NCI-H82 treated with DMSO at 0.1 percent for 48 hours (cell line): ENCODE data around the gene MMEL1.
A peak's percentile ranks its signal among the peaks of the same experiment; 100 is the strongest.
"Not testable (repeated sequence)": the region's sequence is repeated elsewhere in the genome, so short reads cannot be mapped to it uniquely, and the experiment has no call there.

ENCODE experiments used
- DNase-seq: peaks from one replicate; lab custom pipeline; 2025; ENCODE audit not compliant: unreplicated experiment; lab: John Stamatoyannopoulos, UW

Gene MMEL1

DNA sequence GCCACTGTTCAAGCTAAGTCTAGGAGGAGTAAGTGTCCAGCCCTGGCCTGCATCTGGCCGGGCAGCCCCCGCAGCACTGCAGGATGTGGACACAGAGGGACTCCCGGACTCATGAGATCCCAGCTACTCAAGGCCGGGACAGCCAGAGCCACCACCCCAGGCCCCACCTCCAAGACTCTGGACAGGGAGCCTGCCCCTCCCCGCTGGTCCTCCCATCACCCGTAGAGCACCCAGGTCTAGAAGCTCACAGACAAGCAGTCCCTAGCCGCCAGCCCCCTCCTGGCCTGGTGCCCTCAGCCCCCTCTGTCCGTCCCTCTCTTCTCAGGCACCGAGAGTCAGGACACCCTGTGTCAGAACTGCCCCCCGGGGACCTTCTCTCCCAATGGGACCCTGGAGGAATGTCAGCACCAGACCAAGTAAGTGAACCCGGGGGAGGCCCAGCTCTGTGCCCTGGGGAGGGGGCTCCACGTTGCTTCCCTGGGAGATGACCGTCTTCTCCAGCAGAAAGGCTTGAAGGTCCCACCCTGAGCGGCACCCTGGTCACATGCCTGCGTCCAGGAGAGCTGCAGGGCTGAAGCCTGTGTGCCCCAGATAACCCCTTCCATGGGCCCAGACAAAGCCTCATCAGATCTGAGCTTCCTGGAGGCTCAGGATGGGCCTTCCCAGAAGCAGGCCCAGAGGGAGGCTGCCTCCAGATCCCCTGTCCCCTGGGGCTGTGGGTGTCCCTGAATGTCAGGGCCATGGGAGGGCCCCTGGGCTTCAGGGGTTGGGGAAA lies 72.3 kb downstream of the MMEL1 start:
- no peak for DNase-seq

DNA sequence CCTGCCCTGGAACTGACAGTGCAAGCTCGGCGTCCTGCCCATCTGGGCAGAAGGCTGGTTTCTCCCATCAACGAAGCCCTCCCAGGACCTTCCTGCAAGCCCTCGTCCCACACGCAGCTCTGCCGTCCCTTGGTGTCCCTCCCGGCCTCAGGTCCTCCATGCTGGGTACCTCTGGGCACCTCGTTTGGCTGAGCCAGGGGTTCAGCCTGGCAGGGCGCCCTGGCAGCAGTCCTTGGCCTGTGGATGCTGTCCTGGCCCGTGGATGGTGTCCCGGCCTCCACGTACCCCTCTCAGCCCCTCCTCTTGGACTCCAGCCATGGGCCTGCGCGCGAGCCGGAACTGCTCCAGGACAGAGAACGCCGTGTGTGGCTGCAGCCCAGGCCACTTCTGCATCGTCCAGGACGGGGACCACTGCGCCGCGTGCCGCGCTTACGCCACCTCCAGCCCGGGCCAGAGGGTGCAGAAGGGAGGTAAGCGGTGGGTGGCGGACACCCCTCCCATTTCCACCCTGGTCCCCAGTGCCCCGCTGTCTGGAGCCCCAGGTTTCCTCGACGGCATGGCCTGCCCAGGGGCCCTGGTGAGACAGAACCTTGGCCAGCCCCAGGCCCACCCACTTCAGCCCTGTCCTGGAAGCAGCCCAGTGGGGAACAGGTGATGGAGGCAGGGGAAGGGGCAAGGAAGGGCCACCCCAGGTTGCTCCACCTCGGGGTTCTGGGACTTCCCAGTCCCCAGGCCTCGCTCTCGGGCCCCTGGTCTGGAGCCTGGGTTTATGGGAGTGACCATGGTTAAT lies 73.1 kb downstream of the MMEL1 start:
- DNase-seq, result no peak

DNA sequence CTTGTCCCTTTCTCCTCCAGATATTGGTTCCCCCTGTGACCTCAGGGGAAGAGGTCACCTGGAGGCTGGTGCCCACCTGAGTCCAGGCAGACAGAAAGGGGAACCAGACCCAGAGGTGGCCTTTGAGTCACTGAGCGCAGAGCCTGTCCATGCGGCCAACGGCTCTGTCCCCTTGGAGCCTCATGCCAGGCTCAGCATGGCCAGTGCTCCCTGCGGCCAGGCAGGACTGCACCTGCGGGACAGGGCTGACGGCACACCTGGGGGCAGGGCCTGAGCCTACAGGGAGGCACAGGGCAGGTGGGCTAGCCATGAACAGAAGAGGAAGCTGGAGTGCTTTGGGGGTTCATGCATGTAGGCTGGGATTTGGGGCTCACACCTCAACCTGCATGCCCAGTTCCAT lies 74.0 kb downstream of the MMEL1 start:
- no peak for DNase-seq

DNA sequence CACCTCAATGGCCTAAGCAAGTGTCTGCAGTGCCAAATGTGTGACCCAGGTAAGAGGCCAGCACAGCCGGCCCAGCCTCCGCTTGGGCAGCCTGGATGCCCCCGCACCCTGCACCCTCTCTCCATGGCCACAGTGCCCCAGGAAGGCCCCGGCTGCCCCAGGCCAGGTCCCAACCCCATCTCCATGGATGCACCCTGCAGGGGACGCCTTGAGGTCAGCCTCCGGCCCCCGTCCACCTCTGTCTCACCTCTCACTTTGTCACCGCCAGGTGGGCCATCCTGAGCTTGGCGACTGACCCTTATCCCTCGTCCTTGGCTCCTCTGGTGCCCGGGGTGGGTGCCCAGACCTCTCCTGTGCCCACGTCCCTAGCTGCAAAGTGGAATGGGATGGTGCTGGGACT lies 74.4 kb downstream of the MMEL1 start:
- no peak for DNase-seq

DNA sequence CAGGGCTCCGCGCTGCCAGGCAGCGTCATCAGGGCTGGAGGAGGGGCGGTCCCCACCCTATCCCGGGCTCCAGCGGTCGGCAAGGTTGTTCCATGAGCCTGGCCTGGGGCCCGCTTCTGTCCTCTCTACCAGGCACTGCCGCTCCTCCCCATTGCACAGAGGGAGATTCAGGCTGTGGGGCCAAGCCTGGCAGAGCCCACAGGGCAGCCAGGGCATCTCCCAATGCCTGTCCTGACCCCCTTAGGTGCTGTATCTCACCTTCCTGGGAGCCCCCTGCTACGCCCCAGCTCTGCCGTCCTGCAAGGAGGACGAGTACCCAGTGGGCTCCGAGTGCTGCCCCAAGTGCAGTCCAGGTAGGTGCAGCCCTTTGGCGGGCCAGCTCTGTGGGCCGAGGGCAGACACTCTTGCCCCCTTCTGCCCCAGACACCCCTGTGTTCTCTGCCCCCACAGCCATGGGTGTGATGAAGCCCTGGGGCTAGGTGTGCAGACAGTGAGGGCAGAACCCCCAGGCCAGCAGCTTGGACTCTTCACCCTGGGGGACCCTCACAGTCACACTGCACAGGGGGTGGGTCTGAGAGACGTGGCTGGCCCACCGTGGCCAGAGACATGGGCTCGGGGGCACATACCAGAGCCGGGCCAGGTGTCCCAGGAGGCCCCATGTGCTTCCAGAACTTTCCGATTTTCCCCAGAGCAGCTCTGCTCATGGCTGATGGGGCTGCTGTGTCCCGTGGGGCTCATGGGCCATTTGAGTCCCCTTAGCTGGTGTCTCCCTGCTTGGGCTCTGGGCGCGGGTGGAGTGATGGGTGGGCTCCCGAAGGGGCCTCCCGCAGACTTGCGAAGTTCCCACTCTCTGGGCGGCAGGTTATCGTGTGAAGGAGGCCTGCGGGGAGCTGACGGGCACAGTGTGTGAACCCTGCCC lies 75.1 kb downstream of the MMEL1 start:
- DNase-seq, result no peak

DNA sequence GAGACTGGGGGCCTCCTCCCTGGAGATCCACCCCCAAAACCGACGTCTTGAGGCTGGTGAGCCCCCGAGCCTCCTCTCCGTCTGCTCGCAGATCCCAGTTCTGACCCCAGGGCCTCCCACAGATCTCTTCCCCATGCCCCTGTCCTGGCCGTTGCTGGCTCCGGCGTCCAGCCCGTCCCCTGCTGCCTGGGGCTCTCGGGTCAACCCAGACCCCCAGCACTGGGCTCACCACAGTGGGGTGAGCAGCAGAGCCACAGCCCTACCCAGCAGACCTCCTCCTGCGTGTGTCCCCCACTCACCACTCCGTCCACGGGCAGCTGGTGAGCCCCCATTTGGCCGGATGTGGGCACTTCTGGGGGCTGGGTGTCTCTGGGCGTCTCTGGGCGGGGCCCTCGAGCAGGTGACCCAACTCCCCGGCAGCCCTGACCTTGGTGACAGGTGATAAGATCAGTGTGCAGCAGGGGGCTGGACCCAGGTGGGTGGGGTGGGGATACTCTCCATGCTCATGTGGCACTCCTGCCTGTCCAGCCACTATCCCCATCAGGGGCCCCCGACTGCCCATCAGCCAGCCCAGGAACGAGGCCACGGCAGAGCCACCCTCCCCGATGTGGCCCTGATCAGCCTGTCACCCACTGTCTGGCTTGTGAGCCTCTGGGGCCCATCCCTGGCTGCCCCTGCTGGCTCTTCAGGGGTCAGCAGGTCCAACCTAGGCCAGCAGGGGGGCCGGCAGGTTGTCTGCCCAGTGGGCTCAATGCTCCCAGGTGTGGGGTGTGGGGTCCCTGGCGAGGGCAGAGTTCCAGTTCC lies 75.9 kb downstream of the MMEL1 start:
- no peak for DNase-seq

DNA sequence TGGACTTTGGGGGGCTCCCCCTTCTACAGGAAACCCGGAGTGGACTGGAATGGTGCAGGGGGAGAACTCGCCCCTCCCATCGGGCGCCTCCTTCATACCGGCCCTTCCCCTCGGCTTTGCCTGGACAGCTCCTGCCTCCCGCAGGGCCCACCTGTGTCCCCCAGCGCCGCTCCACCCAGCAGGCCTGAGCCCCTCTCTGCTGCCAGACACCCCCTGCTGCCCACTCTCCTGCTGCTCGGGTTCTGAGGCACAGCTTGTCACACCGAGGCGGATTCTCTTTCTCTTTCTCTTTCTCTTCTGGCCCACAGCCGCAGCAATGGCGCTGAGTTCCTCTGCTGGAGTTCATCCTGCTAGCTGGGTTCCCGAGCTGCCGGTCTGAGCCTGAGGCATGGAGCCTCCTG lies 76.5 kb downstream of the MMEL1 start, which contains the start of gene TNFRSF14:
Gene TNFRSF14 (plus strand): TSS at position 95 of the 401 bp plus-strand sequence. CDS start 294 bp downstream, at position 389.
- DNase-seq, result no peak

DNA sequence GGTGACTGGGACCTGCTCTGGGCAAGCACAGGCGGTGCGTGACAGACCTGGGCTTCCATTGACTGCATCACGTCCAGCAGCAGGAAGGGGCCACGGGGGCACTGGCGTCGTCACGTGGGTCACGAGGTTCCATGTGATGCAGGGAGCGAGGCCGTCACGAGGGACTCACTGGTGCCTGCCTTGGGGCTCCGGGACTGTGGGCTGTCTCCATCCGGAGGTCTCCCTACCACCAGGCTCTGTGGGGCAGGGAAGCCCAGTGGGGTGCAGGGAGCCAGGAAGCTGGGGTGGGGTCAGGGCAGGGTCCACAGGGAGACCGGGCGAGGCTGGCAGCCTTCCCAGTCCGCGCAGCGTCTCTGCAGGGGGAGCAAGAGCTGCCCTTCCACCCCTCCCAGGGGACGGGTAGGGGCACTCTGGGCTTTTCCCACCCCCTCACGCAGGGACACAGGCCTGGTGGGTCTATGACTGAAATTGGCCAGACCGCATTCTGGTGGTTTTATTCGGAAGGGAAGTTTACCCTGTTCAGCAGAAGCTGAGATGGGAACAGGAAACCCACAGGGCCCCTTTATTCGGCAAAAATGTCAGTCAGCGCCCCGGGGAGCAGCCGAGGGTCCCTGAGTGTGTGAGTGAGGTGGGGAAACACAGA lies 77.1 kb downstream of the MMEL1 start:
- no peak for DNase-seq

DNA sequence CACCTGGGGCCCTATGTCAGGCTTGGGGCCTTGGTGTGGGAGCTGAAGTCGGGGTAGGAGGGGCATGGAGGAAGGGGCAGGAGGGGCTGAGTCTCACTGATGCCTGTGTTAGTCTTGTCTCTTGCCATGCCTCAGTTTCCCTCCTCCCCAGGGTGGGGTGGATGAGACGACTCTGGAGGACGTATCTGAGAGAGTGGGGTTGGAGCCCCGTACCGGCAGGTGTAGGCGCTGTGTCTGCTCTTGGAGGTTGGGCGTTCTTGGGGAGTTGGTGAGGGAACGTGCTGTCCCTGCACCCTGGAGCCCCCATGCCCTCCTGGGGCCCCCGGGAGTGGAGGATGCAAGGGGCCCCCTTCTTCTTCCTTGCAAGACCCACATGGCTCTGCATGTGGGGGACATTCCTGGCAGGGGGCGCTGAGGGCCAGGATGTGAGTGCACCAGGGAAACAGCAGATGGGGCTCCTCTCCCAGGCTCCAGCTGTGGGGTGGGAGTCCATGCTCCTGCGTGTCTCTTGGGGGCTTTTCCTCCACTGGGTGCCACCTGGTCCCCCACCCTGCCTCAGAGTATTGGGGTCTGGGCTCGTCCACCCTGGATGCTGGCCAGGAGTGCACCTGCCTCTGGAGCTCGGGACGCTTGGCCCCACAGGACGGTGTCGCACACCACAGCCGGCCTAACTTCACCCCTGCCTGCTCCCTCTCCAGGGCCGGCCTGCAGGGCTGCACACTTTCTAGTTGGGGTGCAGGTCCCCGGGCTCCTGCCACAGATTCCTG lies 78.0 kb downstream of the MMEL1 start:
- no peak for DNase-seq

DNA sequence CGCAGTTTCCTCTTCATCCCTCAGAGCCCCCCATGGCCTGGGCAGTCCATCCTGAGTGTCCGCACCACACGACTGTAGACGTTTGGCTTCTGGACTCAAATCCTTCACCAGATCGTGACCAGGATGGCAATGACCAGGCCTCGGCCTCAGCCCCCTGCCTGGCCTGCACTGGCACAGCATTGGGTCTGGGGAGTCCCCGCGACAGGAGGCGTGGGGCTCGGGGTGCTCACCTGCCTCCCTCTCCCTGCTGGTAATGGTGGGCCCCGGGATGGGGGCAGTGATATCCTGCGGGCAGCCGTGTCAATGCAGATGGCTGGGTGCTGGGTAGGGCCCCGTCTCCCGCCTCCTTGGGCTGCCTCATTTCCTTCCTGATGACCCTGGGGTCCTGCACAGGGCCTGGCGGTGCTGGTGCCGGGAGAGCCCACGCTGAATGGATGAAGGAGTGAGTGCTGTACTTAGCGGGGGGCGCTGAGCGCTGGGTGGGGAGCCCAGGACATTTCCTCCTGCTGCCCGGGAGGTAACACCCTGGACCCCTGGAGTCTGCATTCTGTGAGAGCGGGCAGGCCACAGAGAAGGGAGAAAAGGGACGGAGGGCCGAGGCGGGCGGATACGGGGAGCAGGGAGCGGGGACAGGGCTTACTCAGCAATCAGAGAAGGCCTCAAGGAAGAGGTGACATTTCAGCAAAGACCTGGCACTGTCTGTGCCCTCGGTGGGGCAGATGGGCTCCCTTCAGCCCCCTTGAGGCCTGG lies 78.8 kb downstream of the MMEL1 start:
- no peak for DNase-seq

DNA sequence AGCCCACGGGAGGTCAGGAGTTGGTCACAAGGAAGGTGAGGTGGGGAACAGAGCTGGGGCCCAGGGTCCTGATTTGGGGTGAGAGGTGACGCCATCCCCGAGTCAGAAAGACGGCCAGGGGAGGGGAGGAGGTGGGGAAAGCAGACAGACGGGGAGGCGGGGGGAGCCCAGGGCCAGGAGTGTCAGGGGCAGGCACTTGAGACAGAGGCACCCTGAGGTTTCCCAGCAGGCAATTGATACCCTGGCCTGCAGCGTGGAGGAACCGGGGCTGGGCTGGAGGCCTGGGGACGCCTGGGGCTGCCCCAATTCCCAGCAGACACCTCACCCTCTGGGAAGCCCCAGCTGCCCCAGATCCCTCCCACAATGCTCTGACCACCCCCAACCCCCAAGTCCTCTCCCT lies 79.7 kb downstream of the MMEL1 start:
- not testable (repeated sequence) for DNase-seq

DNA sequence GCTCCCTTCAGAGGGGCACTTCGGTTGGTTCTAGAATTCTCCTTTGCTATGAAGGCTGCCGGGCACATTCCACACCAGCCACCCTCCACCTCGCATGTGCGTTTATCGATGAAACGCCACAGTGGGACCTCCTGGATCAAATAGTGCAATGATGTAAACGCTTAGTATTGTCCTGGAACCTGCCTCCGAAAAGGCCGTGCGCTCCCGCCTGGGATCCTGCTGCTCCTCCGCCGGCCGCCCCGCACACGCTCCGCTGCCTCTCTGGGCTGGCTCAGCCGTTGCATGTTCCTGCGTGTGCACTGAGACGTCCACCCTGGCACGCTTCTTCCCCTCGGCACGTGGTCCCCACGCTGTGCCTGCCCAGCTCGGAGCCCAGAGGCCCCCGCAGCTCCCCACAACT lies 80.6 kb downstream of the MMEL1 start:
- DNase-seq, result no peak

DNA sequence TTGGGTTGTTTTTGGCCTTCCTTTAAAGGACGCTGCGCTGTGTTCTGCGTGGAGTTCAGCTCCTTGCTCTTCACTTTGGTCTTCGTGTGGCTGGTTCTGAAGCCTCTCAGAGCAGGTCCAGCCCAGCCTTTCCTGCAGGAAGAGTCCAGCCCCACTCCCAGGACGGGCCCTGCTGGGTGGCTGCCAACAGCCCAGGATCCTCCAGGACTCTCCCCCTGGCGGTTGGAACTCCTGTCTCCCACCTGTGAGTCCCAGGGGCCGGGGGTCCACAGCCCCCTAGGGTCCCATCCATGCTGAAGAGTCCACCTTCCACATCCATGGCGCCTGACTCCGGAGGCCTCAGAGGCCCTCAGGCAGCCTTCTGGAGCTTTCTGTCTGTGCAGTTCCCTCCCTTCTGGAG lies 81.3 kb downstream of the MMEL1 start:
- DNase-seq, result not testable (repeated sequence)

DNA sequence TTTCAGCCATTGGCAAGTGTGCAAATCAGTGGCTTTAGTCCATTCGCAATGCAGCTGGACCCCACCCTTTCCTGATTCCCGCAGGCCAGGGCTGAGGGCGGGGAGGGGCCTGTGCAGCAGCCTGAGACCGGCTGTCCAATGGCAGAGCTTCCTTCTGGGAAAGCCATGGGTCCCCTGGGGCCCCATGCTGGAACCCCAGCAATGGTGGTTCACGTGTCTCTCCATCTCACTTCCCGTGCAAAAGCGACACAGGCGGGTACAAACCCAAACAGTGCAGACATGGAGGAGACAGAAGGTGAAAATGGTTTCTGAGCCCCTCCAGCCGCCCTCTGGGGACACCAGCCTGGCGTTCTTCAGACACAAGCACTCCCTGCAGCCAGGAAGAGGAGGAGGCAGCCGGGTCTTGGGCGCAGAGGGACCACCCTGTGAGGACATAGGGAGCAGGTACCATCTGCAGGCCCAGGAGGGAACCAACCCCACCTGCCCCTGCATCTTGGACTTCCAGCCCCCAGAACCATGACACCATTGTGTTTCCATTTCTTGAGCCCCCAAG lies 82.4 kb downstream of the MMEL1 start:
- not testable (repeated sequence) for DNase-seq

DNA sequence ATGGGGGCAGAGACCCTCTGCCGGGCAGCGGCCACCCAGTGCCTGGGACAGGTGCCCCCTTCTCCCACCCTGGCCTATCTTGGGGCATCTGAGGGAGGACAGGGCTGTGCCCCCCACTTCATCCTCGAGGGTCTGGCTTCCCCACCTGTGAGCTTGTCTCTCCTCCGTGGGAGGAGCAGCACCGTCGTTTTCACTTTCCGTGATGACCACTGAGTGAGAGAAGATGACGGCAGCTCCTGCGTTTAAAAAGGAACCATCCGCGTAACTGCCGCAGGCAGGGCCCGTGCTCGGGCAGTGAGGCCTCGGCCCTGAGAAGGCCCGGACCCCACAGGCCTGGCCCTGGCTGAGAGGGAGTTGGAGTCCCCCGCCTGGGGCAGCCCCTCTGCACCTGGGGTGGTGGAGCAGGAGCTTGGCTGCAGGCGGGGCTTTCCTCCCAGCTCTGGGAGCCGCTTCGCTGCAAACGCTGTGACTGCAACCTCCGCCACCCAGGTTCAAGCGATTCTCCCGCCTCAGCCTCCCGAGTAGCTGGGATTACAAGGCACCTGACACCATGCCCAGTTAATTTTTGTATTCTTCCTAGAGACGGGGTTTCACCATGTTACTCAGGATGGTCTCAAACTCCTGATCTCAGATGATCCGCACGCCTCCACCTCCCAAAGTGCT lies 83.3 kb downstream of the MMEL1 start:
- not testable (repeated sequence) for DNase-seq

DNA sequence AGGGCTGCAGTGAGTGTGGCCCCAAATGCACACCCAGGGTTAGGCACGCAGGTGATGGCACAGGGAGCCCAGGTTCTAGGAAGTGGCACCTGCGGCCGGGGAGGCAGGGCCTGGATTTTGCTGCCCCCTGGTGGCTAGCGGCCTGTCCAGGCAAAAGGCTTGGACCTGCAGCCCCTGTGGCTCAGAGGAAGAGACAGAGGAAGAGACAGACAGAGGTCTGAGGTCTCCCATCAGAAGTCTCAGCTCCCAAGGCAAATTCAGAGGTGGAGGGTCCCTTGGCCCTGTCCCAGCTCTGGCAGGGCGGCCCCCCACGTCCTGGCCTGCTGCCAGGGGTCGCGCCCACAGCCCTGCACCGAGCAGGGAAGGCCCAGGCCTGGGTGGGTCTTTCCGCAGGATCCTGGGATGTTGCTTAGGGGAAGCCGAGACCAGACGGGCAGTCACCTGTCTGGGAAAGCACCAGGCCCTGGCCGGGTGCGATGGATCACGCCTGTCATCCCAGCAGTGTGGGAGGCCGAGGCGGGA lies 84.7 kb downstream of the MMEL1 start:
- DNase-seq, result peak; percentile 25
